OCI-LY1 (cell line): Measurements from ENCODE around the gene ZNF69.
"Not testable (repeated sequence)": the region's sequence is repeated elsewhere in the genome, so short reads cannot be mapped to it uniquely, and the experiment has no call there.

ENCODE experiments used
- H2AFZ ChIP-seq: fragments of 200-600 bp; sonication (generic), shearing (Covaris generic); 2 replicates; pipeline ENCODE4 v1.6.0; 2014; ENCODE audit warnings: antibody characterized with exemption, mild to moderate bottlenecking, low read length
- H3F3A ChIP-seq: fragments of 200-600 bp; sonication (generic), shearing (Covaris generic); 2 replicates; pipeline ENCODE4 v1.6.0; 2014; ENCODE audit warnings: mild to moderate bottlenecking, antibody characterized with exemption, low read length, moderate library complexity; ENCODE audit not compliant: insufficient read depth
- H3K27ac ChIP-seq: fragments of 200-600 bp; sonication (generic); 2 replicates; pipeline ENCODE4 v1.5.1; 2014; ENCODE audit warnings: low read length, mixed run types, mild to moderate bottlenecking, low read depth; ENCODE audit not compliant: poor library complexity, severe bottlenecking
- H3K27me3 ChIP-seq: fragments of 200-600 bp; sonication (generic); 2 replicates; pipeline ENCODE4 v1.6.0; 2014; ENCODE audit warnings: antibody characterized with exemption, mild to moderate bottlenecking, low read length, moderate library complexity; ENCODE audit not compliant: insufficient read depth
- H3K36me3 ChIP-seq: fragments of 200-600 bp; sonication (generic); 2 replicates; pipeline ENCODE4 v1.6.1; 2014; ENCODE audit warnings: mild to moderate bottlenecking, antibody characterized with exemption, low read length, moderate library complexity, mixed read lengths; ENCODE audit not compliant: insufficient read depth
- H3K4me1 ChIP-seq: fragments of 200-600 bp; sonication (generic); 2 replicates; pipeline ENCODE4 v1.5.1; 2014; ENCODE audit warnings: mild to moderate bottlenecking, low read length, moderate library complexity; ENCODE audit not compliant: insufficient read depth, severe bottlenecking
- H3K4me2 ChIP-seq: fragments of 200-600 bp; sonication (generic), shearing (Covaris generic); 2 replicates; pipeline ENCODE4 v1.6.1; 2014; ENCODE audit warnings: low read length
- H3K4me3 ChIP-seq: fragments of 200-600 bp; sonication (generic); 2 replicates; pipeline ENCODE4 v1.5.1; 2014; ENCODE audit warnings: low read length, low read depth, mild to moderate bottlenecking, mixed read lengths; ENCODE audit not compliant: poor library complexity, severe bottlenecking
- H3K79me2 ChIP-seq: fragments of 200-600 bp; shearing (Covaris generic); 2 replicates; pipeline ENCODE4 v1.6.1; 2016; ENCODE audit warnings: mixed run types, low read length, mixed read lengths; ENCODE audit not compliant: insufficient read depth
- H3K9ac ChIP-seq: fragments of 200-600 bp; sonication (generic), shearing (Covaris generic); 2 replicates; pipeline ENCODE4 v1.6.1; 2014; ENCODE audit warnings: mild to moderate bottlenecking, low read length, mixed read lengths
- H3K9me2 ChIP-seq: fragments of 200-600 bp; sonication (generic), shearing (Covaris generic); 2 replicates; pipeline ENCODE4 v1.6.1; 2014; ENCODE audit warnings: low read depth, mild to moderate bottlenecking, low read length, mixed read lengths
- H3K9me3 ChIP-seq: fragments of 200-600 bp; shearing (Covaris generic); 2 replicates; pipeline ENCODE4 v1.6.1; 2014; ENCODE audit warnings: low read length, mixed read lengths
- H4K20me1 ChIP-seq: fragments of 200-600 bp; sonication (generic), shearing (Covaris generic); 2 replicates; pipeline ENCODE4 v1.6.0; 2016; ENCODE audit warnings: mild to moderate bottlenecking, low read length; ENCODE audit not compliant: insufficient read depth
- CTCF ChIP-seq: fragments of 200-600 bp; sonication (generic), shearing (Covaris generic); IDR thresholded peaks from 2 replicates; pipeline ENCODE4 v1.5.1; 2017; ENCODE audit warnings: mild to moderate bottlenecking, antibody characterized with exemption, low read length, moderate library complexity, mixed read lengths
- EZH2 ChIP-seq: fragments of 200-600 bp; sonication (generic), shearing (Covaris generic); IDR thresholded peaks from 2 replicates; pipeline ENCODE4 v1.8.0; 2017; ENCODE audit warnings: borderline replicate concordance, mixed run types, mild to moderate bottlenecking, antibody characterized with exemption, low read length, moderate library complexity, mixed read lengths

The ZNF69 gene

GRCh38 chr19:11927227-11927626 lies 39.6 kb downstream of the ZNF69 start:
- H3K27ac ChIP-seq = no peak overlapping the region
- H3K9ac ChIP-seq = no peak overlapping the region
- peak overlapping the region; percentile 95 for H3K4me3 ChIP-seq
- H3K36me3 ChIP-seq = peaks cover 54% of the 10 kb centered on the region
- no peaks in the 10 kb centered on the region for H3F3A ChIP-seq
- H4K20me1 ChIP-seq = no peaks in the 10 kb centered on the region
- no peak overlapping the region for H2AFZ ChIP-seq
- H3K4me1 ChIP-seq = peaks cover 18% of the 10 kb centered on the region
- H3K4me2 ChIP-seq = no peak overlapping the region; the same call in 1 of the 2 replicates
- TF ChIP-seq CTCF (no peak), EZH2 (no peak)
- peaks cover 36% of the 10 kb centered on the region for H3K79me2 ChIP-seq
- H3K9me3 ChIP-seq = peaks cover 22% of the 10 kb centered on the region
- H3K27me3 ChIP-seq = no peaks in the 10 kb centered on the region
- H3K9me2 ChIP-seq = no peaks in the 10 kb centered on the region

DNA sequence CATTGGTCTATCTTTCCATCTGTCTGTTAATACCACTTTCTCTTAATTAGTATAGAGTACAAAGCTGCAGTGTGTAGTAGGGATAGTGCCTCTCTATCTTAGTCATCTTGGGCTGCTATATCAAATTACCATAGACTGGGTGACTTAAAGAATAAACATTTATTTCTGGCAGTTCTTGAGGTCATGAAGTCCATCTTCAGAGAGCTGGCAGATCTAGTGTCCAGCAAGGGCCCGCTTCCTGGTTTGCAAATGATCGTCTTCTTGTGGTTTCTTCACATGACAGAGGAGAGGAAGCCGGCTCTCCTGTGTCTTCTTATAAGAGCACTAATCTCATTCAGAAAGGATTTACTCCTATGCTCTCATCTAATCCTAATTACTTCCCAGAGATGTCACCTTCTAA lies 43.5 kb downstream of the ZNF69 start:
- no peak overlapping the region for H3K9ac ChIP-seq
- peaks cover 81% of the 10 kb centered on the region for H3K36me3 ChIP-seq
- H3K27ac ChIP-seq = no peak overlapping the region
- H3K4me1 ChIP-seq = peaks cover 9% of the 10 kb centered on the region
- no peaks in the 10 kb centered on the region for H3K27me3 ChIP-seq
- no peaks in the 10 kb centered on the region for H4K20me1 ChIP-seq
- H3F3A ChIP-seq = no peaks in the 10 kb centered on the region
- peaks cover 34% of the 10 kb centered on the region for H3K9me3 ChIP-seq
- H3K4me3 ChIP-seq = no peak overlapping the region
- TF ChIP-seq EZH2 (no peak), CTCF (no peak)
- no peak overlapping the region for H3K4me2 ChIP-seq
- no peak overlapping the region for H2AFZ ChIP-seq
- peaks cover 55% of the 10 kb centered on the region for H3K79me2 ChIP-seq
- H3K9me2 ChIP-seq = no peaks in the 10 kb centered on the region

GRCh38 chr19:11931513-11931912 lies 43.9 kb downstream of the ZNF69 start:
- peaks cover 81% of the 10 kb centered on the region for H3K36me3 ChIP-seq
- no peaks in the 10 kb centered on the region for H4K20me1 ChIP-seq
- no peak overlapping the region for H3K4me2 ChIP-seq
- H2AFZ ChIP-seq = no peak overlapping the region
- H3K9me2 ChIP-seq = no peaks in the 10 kb centered on the region
- peaks cover 52% of the 10 kb centered on the region for H3K79me2 ChIP-seq
- no peak overlapping the region for H3K4me3 ChIP-seq
- H3F3A ChIP-seq = no peaks in the 10 kb centered on the region
- H3K4me1 ChIP-seq = peaks cover 4% of the 10 kb centered on the region
- TF ChIP-seq CTCF = no peak
- no peak for TF ChIP-seq EZH2
- H3K27me3 ChIP-seq = no peaks in the 10 kb centered on the region
- no peak overlapping the region for H3K27ac ChIP-seq
- H3K9ac ChIP-seq = no peak overlapping the region
- peaks cover 34% of the 10 kb centered on the region for H3K9me3 ChIP-seq

DNA sequence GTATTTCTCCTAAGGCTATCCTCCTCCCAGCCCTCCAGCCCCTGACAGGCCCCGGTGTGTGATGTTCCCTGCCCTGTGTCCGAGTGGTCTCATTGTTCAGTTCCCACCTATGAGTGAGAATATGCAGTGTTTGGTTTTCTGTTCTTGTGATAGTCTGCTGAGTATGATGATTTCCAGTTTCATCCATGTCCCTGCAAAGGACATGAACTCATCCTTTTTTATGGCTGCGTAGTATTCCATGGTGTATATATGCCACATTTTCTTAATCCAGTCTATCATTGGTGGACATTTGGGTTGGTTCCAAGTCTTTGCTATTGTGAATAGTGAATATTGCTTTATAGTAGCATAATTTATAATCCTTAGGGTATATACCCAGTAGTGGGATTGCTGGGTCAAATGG lies 48.2 kb downstream of the ZNF69 start:
- H3K27ac ChIP-seq, H3K4me3 ChIP-seq, H3K4me1 ChIP-seq, H3K9ac ChIP-seq, H4K20me1 ChIP-seq, H2AFZ ChIP-seq, H3K4me2 ChIP-seq, H3K27me3 ChIP-seq, H3F3A ChIP-seq, H3K9me2 ChIP-seq: not testable (repeated sequence)
- H3K36me3 ChIP-seq = peaks cover 55% of the 10 kb centered on the region
- peaks cover 54% of the 10 kb centered on the region for H3K79me2 ChIP-seq
- H3K9me3 ChIP-seq = peaks cover 18% of the 10 kb centered on the region

DNA sequence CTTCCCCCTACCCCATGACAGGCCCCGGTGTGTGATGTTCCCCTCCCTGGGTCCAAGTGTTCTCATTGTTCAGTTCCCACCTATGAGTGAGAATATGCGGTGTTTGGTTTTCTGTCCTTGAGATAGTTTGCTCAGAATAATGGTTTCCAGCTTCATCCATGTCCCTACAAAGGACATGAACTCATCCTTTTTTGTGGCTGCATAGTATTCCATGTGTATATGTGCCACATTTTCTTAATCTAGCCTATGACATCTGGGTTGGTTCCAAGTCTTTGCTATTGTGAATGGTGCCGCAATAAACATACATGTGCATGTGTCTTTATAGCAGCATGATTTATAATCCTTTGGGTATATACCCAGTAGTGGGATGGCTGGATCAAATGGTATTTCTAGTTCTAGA lies 50.8 kb downstream of the ZNF69 start:
- peaks cover 16% of the 10 kb centered on the region for H3K9me3 ChIP-seq
- peaks cover 50% of the 10 kb centered on the region for H3K36me3 ChIP-seq
- peaks cover 33% of the 10 kb centered on the region for H3K79me2 ChIP-seq

More for the DNA sequence above, 50.8 kb downstream of the ZNF69 start:
- not testable (repeated sequence) for H3K27ac ChIP-seq, H4K20me1 ChIP-seq, H2AFZ ChIP-seq, H3K27me3 ChIP-seq, H3F3A ChIP-seq, H3K9ac ChIP-seq, H3K4me3 ChIP-seq, H3K4me2 ChIP-seq, H3K9me2 ChIP-seq, H3K4me1 ChIP-seq
